ENCODE measurements around the gene FAM53B. TPM values are rescaled to one million over a fixed set of nuclear protein-coding genes. Genes with fewer than 3 reads are reported as not detected.

The FAM53B gene
- total RNA-seq, 1 experiment from 2014 or later: 14.1 TPM

GRCh38 chr10:124575107-124576035, 168.8 kb downstream of the FAM53B start:
- Histone ChIP-seq H3K9me3 (replicated peaks) (no peaks in the 10 kb centered on the region), H3K27me3 (replicated peaks) (peaks cover 5% of the 10 kb centered on the region; the same call in 1 of the 2 replicates)
- no peak for DNase-seq (ENCODE audit: low read depth in 1 of 2, low spot score in 2 of 2)

DNA sequence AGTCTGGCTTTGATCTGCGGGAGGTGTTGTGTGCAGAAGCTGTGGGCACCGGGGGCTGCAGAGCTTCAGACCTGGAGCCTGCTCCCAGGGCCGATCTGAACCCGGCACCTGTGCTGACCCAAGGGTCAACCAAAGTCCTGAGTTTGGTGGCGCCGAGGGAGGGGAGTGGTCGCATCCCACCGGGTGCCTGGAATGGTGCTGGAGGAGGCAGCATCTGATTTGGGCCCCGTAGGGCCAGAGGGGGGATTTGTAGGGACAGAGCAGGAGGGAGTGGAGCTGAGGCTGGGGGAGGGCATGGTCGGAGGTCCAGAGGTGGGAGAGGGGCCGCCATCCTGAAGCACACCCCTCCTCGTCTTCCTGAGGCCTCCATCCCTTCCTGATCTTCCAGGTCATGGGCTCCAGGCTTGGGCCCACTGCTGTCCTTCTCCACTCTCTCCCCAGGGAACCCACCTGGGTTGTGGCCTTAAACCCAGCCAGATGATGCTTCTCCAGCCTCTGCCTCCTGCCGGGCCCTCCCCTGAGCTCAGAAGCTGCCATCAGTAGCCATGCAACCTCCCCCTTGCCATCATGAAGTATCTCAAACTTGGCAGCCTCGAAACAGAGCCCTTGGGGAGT, 169.6 kb downstream of the FAM53B start:
- Histone ChIP-seq H3K36me3 (no peaks in the 10 kb centered on the region), H3K9me3 (replicated peaks) (no peaks in the 10 kb centered on the region), H3K4me3 (no peak overlapping the region), H3K27ac (no peak overlapping the region), H3K27me3 (replicated peaks) (peaks cover 8% of the 10 kb centered on the region; the same call in 1 of the 2 replicates), H3K4me1 (replicated peaks) (no peaks in the 10 kb centered on the region)
- no peak for DNase-seq (ENCODE audit: low read depth in 1 of 2, low spot score in 2 of 2)

More at GRCh38 chr10:124575107-124576035, 168.8 kb downstream of the FAM53B start:
- Histone ChIP-seq H3K4me1 (replicated peaks) (no peaks in the 10 kb centered on the region), H3K27ac (no peak overlapping the region), H3K4me3 (no peak overlapping the region), H3K36me3 (no peaks in the 10 kb centered on the region)

DNA sequence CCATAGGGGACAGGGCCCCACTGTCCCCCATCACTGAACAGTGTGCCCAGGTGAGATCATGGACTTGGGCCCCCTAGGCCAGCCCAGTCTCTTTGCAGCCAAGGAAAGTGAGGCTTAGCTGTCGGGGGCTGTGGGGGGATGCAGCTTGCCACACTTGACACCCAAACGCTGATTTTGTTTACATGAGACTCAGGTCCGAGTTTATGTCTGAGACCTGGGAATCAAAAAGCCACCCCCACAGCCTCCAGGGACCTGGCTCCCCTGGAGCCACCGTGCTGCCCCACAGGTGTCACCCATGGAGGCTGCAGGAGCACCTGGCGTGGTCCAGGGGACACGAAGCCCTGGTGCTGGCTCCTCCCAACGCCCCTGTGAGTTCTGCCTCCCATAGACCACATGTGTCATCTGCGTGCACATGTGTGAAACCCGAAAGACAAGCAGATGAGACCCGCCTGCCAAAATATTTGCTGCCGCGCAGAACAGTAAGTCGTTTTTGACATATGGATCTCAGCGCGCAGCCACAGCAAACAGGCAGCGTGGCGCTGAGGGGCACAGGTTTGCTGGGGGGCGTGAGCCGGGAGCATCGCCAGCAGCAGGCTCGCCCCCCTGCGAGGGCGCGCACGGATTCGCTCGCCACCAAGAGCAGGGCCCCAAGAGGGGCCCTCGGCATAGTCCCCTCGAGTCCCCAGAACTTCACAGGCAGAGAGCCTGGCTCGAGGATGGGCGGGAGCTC, 170.3 kb downstream of the FAM53B start:
- Histone ChIP-seq H3K36me3 (no peaks in the 10 kb centered on the region), H3K9me3 (replicated peaks) (no peaks in the 10 kb centered on the region)

DNA sequence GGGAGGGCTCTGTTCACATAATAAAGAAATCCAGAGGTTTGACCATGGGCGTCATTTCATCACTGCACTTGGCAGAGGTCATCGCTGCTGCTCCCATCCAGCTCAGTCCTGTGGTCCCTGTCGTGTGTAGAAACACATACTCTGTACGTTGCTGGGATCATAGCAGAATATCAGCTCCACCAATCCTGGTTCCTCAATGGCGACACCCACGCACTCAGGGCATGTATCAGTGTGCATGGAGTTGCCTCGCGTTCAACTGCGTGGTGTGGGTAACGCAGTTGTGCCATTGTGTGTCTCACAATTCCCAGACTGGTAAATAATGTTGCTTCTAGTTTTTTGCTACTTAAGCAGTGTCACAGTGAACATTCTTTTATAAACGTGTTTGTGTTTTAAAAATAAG, 171.4 kb downstream of the FAM53B start:
- Histone ChIP-seq H3K4me1 (replicated peaks) (no peaks in the 10 kb centered on the region), H3K27ac (no peak overlapping the region), H3K27me3 (replicated peaks) (0 out of 2 replicates have a peak, but pooled peaks cover 4% of the 10 kb centered on the region), H3K9me3 (replicated peaks) (no peaks in the 10 kb centered on the region), H3K4me3 (no peak overlapping the region), H3K36me3 (no peaks in the 10 kb centered on the region)
- no peak for DNase-seq (ENCODE audit: low read depth in 1 of 2, low spot score in 2 of 2)

More for the DNA sequence above, 170.3 kb downstream of the FAM53B start:
- 0 out of 2 replicates have a peak, but pooled peaks cover 4% of the 10 kb centered on the region for H3K27me3 ChIP-seq (replicated peaks)
- H3K27ac ChIP-seq: no peak overlapping the region
- no peaks in the 10 kb centered on the region for H3K4me1 ChIP-seq (replicated peaks)
- no peak overlapping the region for H3K4me3 ChIP-seq
- no peak for DNase-seq (ENCODE audit: low read depth in 1 of 2, low spot score in 2 of 2)

DNA sequence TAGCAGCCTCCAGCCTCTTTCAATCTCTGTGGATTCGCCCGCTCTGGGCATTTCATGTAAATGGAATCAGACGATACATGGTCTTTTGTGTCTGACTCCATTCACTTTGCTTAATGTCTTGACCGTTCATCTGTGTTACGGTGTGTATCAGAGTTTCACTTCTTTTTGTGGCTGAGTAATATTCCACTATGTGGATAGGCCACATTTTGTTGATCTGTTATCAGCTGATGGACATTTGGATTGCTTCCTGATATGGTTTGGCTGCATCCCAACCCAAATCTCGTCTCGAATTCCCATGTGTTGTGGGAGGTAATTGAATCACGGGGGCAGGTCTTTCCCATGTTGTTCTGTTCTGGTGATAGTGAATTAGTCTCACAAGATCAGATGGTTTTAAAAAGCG, 173.5 kb downstream of the FAM53B start:
- Histone ChIP-seq H3K9me3 (replicated peaks) (no peaks in the 10 kb centered on the region), H3K27me3 (replicated peaks) (0 out of 2 replicates have a peak, but pooled peaks cover 4% of the 10 kb centered on the region), H3K36me3 (no peaks in the 10 kb centered on the region), H3K27ac (no peak overlapping the region), H3K4me1 (replicated peaks) (no peaks in the 10 kb centered on the region), H3K4me3 (no peak overlapping the region)
- no peak for DNase-seq (ENCODE audit: low read depth in 1 of 2, low spot score in 2 of 2)

DNA sequence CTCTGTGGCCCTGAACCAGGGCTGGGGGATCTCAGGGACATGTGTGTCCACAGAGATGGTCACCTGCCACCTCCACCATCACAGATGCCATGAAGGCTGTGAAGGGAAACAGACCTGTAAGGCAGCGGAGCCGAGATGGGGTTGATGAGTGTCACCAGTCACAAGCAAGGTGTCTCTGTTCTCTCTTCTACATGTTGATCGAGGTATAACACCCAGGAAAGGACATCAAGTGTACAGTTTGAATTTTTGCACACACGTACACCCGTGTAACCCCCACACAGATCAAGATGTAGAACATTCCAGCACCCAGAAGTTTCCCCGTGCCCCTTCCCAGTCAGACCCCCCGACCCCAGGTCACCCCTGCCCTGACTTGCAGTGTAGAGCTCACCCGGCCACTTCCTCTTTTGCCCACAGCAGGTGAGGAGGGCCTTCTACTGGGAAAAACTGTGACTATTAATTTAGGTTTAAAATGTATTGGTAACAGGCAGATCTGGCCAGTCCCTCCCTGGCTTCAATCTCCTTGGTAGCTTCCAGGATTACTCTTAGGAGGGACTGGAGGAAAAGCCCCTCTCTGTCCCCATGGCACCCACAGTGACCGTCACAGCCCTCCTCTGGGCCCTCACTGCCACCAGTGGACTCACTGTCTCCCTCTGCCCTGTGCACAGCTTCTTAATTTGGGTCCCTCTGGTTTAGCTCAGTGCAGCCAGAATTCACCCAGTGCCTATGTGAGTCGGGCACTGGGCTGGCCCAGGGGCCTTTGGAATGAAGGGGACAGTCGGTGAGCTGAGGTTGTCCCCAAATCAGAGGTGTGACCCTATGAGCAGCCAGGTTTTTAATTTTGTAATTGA, 174.3 kb downstream of the FAM53B start:
- Histone ChIP-seq H3K4me3 (no peak overlapping the region), H3K27me3 (replicated peaks) (0 out of 2 replicates have a peak, but pooled peaks cover 4% of the 10 kb centered on the region), H3K9me3 (replicated peaks) (no peaks in the 10 kb centered on the region), H3K4me1 (replicated peaks) (no peaks in the 10 kb centered on the region), H3K27ac (no peak overlapping the region), H3K36me3 (no peaks in the 10 kb centered on the region)
- DNase-seq (ENCODE audit: low read depth in 1 of 2, low spot score in 2 of 2): no peak

Other genes with a start within 250 kb of the FAM53B start
- 53.0 and 53.3 TPM in 2 replicates for gene EEF1AKMT2, start 47.5 kb upstream of the FAM53B start, total RNA-seq (2014; rRNA removed; shearing (Covaris generic))
- 16.1 and 19.2 TPM in 2 replicates for gene ABRAXAS2, start 57.4 kb upstream of the FAM53B start, total RNA-seq (2014; rRNA removed; shearing (Covaris generic))
- gene ZRANB1, start 197.7 kb upstream of the FAM53B start, total RNA-seq (2014; rRNA removed; shearing (Covaris generic)): 20.8 and 27.1 TPM in 2 replicates